GM18868 (cell line): ENCODE data around the gene NREP.
A peak's percentile ranks its signal among the peaks of the same experiment; 100 is the strongest.

Experiments used
- ATAC-seq: cut with Tn5 transposase; IDR thresholded peaks from one replicate; pipeline ENCODE4 v1.9.1; 2021; ENCODE audit warnings: mild to moderate bottlenecking, moderate library complexity; ENCODE audit not compliant: unreplicated experiment

NREP gene

DNA sequence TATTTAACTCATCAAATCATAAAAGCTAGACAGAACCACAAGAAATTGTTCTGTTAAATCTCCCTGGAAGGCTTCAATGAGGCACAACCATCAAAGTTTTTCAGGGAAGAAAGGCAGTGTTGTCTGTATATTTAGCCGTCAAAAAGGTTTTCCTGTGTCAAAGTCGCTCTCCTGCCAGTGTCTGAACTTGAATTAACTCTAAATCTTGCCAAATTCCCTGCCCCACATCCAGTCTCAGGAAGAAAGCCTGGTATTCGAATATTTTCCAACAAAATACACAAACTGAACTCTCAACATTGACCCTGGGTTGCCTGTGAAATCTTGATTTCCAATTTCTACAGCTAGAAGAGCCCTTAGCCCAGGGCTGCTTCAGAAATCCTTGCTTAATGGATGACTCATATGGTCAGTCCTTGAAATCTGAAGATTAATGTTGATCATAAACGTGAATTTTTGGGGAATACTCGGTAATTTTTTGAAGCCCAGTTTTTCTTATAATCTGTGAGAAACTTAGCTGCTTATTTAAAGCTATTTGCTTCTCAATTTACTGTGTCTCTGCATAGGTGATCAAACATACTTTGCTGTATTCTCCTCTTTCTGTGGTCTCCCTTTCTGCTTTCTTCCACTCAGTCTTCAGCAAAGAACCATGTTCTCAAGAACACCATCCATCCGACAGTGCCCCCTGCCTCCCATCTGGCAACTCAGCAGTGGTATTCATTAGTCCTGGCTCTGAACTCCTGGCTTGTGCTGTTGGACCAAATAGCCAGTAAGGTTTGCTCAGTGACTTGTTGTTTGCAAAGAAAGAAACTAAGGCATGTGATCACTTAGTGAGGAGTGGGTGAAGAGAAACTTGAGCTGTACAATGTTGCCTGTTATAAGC, 58.9 kb downstream of the NREP start:
- ATAC-seq: no peak

DNA sequence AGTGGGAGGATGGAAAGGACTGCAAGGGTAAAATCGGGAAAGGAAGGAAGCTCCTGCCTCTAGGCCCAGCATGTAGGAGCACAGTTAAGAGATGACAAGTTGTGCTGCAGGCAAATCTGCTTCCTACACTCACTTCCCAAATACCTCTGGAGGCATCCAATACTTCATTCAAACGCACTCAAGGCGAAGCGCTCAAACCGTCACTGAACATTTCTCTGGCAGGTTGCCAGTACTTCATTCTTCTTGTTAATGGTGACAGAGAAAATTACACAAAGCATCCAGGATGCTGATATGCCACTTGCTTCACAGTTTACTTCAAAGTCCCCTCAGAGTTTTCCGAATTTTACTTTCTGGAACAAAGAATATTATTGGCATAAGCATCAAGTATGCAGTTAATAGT, 59.8 kb downstream of the NREP start:
- ATAC-seq: no peak

DNA sequence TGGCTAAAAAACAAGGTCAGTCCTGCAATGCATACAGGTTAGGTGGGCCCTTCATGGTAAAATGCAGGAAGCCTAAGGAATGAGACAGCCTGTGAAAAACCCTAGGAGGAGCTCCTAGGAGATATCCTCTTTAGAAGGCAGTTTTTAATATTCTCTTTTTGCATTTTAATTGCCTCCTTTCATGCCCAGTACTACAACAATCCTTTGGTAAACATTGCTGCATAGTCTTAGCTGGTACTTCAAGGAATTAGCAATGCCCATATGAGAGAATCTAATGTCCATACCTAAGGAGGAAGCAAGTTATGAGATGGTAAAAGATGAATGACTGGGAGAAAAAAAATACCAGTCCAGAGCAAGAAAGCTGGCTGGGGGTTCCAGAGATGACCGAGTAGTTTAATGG, 61.0 kb downstream of the NREP start:
- no peak for ATAC-seq

DNA sequence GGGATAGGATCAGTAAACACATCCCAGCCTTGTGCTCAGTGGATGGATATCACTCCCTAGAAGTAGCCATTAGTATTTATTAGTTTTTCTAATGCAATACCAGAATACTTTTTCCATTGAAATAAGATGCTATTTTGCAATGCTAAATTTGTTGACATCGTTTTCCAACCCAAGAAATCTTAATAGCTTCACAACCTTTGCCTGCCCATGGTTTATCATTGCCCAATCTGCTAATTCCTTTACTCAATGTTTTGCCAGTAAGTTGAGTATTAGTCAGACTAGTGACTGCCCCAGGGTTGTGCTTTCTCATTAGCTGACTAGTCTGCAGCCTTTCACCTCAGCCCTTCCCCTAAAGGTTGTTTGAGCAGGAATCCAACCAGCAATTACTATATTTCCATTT, 62.9 kb downstream of the NREP start:
- ATAC-seq: no peak

DNA sequence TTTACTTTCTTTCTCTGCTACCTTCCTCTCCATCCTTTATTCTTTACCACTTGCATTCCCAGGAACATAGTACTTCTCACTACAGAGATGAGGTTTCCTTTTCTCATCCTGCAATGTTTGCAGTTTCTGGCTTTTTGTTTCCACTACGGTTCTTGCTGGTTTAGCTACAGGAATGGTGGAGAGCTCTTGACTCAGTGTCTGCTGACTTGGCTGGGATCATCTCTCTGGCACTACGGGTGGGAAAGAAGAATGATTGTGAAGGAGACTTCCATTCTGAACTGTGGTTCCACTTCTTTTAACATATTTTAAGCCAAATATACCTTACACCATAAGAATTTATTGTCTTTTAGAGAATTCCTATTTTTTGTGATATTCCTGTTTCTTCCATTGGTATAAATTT, 65.1 kb downstream of the NREP start:
- no peak for ATAC-seq

DNA sequence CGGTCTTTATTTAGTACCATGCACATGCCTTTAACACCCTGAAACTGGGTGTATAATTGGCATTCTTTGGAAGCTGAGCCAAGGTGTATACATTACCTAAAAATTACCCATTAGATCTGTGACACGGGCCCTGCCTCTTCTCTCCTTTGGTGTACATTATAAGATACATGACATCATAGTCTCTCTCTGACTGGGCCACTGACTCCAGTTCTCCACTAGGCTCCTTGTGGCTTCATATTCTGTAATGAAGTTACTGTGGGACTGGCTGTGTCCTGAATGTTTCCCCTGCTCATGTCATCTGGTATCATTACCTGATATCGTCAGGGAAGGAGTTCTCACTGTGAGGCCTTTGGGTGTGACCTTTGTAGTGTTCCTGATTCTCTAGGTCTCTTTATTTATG, 65.5 kb downstream of the NREP start:
- no peak for ATAC-seq

DNA sequence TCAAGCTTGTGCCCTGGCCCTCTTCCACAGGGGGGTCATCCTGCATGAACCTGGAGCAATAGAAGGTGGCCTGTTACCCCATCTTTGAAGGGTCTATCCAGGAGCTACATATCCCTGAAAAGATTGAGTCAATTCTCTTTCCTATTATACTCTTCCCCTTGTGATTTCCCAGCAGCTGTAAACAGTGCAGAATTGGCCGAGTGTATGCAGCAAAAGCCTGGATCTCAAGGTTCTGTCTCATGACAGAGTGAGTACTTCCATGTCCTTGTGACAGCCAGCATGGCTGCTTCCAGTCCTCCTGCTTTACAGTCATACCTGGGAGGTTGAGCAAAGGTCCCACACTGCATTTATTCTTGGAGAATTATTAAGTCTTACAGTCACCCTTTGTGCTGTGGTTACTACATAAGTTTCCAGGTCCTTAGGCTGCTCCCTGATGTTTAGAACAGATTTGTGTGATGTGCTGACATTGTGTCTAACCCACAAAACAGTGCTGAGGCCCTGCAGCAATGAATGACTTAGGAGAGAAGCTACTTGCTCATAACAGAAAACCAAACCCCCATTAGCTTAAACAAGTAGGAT, 67.5 kb downstream of the NREP start:
- no peak for ATAC-seq

DNA sequence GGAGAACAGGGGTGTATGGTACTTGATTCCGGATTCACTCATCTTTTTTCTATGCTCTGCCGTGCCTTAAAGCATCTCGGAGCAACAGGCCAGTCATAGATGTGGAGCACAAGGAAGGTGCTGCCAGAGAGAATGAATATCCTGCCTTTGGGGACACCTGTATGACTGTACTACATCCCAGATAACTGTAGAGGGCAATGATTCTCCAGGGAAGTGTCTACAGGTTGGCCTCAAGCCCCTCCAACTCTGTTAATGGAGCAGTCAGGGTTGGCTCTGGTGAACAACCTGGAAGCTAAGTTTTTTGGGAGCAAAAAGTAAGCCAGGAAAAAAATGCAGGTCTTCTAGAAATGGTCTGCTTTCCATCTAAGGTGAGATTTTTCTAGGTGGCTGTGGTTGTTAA, 71.0 kb downstream of the NREP start:
- peak; percentile 70 for ATAC-seq

DNA sequence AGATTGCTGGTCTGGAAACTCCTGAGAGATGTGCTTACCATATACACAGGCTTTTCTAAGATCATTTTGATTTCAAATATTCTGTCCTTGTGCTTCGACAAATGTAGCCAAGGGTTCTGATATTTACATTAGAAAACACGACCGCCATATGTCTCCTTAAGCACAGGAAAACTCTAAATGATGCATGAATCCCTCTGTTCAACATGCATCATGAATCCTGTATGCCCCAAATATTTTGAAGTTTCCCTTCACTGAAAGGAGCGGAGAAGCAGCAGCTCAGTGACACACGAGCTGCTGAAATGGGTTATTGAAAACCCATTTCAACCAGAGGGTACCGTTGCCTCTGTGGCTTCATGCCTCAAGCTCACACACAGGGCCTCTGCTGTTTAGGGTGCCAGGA, 74.4 kb downstream of the NREP start:
- no peak for ATAC-seq

DNA sequence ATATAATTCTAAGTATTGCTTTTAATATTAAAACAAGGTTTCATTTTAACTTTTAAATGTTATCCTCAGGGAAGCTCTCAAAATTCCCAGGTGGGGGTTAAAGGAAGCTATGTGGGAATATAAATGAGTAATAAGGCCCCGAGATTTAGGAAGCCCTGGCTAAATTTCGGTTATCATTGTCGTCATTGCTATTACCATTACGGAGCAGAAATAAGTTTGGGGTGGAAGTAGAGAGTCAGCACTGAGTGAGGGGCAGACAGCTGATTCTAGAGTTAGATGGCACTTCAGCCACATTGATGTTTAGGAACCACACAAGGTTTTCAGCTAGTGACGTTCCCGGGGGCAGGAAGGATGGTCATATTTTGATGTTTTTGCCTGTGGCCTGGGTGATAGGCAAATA, 74.9 kb downstream of the NREP start:
- ATAC-seq: no peak

DNA sequence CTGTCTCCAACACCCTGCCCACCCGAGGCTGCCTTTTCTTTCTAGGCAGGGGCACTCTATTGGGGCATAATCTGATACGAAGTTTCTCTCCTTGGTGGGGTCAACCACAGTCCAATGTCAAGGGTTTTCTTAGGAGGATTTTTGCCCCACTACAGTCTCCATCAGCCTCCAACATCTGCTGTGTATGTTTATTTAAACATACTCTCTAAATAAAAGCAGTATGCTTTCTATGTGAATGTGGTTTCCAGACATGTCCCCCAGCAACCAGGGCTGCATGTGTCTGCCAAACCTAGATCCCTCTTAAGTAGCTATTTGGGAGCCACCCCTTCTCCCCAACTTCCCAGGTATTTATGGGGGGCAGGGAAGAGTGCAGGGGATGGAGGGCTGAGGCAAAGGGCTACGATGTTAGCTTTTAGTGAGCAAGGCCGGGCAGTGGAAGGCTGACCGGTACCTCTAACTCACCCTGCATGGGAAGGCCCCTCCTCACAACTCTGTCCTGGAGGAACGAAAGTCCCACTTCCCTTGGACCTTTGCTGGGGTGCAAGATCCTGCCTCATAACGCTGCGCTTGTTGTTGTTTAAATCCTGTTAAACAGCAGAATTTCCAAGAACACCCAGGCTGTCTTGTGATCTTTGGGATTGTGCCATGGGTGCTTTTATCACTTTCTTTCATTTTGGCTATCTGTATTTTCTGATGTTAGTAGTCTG, 75.4 kb downstream of the NREP start:
- ATAC-seq: no peak

DNA sequence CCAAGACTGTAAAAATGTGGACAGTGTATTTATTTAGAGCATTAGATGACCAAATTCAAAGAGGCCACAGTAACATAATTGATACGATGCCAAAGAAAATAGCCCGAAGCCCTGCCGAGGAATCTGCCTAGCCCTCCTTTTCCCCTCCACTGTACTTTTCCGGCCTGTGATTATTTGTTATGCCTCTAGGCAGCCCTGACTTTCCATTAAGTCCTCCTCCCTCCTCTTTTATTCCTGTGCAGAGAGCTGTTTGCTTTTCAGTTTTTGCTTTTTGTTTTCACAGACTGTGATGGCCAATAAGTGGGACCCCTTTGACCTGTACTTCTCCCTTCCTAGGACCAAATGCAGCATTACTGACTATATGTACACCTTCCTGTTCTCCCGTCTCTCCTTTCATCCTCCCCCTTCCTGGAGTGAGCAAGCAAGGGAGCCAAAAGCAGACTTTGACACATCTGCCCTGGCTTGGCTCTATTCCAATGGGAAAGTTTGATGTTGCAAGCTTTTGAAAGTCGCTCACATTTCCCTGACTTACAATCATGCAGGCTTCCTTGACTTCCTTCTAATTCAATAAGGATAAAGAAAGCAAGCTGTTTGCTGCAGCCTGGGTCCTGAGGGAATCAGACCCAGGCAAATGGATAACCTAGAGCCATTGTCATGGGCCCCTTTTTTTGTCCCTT, 76.1 kb downstream of the NREP start:
- ATAC-seq: no peak

DNA sequence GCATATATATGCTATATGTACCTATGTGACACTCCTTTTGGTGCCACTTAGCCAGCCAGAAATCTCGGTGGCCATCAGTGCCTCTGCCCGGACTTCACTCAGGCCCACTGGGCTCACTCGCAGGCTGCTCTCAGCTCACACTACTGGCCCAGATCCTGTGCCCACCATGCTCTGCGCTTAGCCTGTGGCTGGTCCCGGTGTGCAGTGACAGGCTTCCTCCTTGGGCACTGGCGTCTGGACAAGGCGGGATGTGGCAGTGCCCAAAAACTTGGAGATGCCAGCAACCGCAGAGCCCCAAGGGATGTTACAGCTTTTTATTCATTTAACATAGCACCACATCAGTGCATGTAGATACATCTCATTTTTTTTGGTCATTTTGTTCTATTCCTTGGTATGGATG, 77.4 kb downstream of the NREP start:
- no peak for ATAC-seq
